HepG2 (cell line): ENCODE data around the gene POLL. TPM values are rescaled to one million over a fixed set of nuclear protein-coding genes. Genes with fewer than 3 reads are reported as not detected.

Experiments
- ATF1 ChIP-seq: IDR thresholded peaks from 2 replicates; pipeline ENCODE4 v1.6.1; 2016; ENCODE audit warnings: mild to moderate bottlenecking, control low read depth
- ELF3 ChIP-seq: IDR thresholded peaks from 2 replicates; pipeline ENCODE4 v1.6.1; 2016; ENCODE audit warnings: missing genetic modification reagents, missing compliant biosample characterization
- GATAD2A ChIP-seq: IDR thresholded peaks from 2 replicates; pipeline ENCODE4 v1.6.1; 2016
- GPN1 ChIP-seq: sonication (generic); formaldehyde crosslinking; IDR thresholded peaks from 2 replicates; pipeline ENCODE4 v1.5.1; 2020; ENCODE audit warnings: missing genetic modification reagents, borderline replicate concordance
- KDM1A ChIP-seq: IDR thresholded peaks from 2 replicates; pipeline ENCODE4 v1.6.1; 2016; ENCODE audit warnings: missing compliant biosample characterization
- KDM4B ChIP-seq: sonication (generic); formaldehyde crosslinking; IDR thresholded peaks from 2 replicates; pipeline ENCODE4 v1.4.0; 2020; ENCODE audit warnings: missing genetic modification reagents
- LCORL ChIP-seq, 2 experiments: fragments of 450-650 bp in 1 of 2; sonication (generic) in 1 of 2; formaldehyde crosslinking in 1 of 2; IDR thresholded peaks; 2 replicates each; pipeline versions ENCODE4 v1.5.0 to v1.6.1; 2017 to 2020; ENCODE audit warnings: antibody characterized with exemption in 1 of 2, missing genetic modification reagents in 1 of 2
- MEIS2 ChIP-seq: sonication (generic); formaldehyde crosslinking; IDR thresholded peaks from 2 replicates; pipeline ENCODE4 v1.9.0; 2021; ENCODE audit warnings: mild to moderate bottlenecking, missing genetic modification reagents
- NFKBIZ ChIP-seq: IDR thresholded peaks from 2 replicates; pipeline ENCODE4 v1.6.1; 2018; ENCODE audit warnings: missing genetic modification reagents, missing compliant biosample characterization
- PHF5A ChIP-seq: IDR thresholded peaks from one replicate; pipeline ENCODE4 v1.6.1; 2018; ENCODE audit warnings: low read depth, missing genetic modification reagents; ENCODE audit not compliant: unreplicated experiment
- RFX5 ChIP-seq: IDR thresholded peaks from 2 replicates; pipeline ENCODE4 v1.6.1; 2011; ENCODE audit warnings: low read depth, low read length, improper control_type of control experiment
- SMYD3 ChIP-seq: sonication (generic); formaldehyde crosslinking; IDR thresholded peaks from 2 replicates; pipeline ENCODE4 v1.8.1; 2023; ENCODE audit warnings: mild to moderate bottlenecking, missing genetic modification reagents
- SRSF9 ChIP-seq: fragments of 200-400 bp; formaldehyde crosslinking; IDR thresholded peaks from 2 replicates; pipeline ENCODE4 v1.6.1; 2018; ENCODE audit warnings: borderline replicate concordance, mild to moderate bottlenecking, low read depth, low read length; ENCODE audit not compliant: insufficient read depth, poor library complexity, severe bottlenecking
- SSRP1 ChIP-seq: IDR thresholded peaks from 2 replicates; pipeline ENCODE4 v1.6.1; 2016; ENCODE audit warnings: control low read depth
- STAT5B ChIP-seq: sonication (generic); formaldehyde crosslinking; IDR thresholded peaks from 2 replicates; pipeline ENCODE4 v1.4.0; 2020; ENCODE audit warnings: missing genetic modification reagents
- ZFP82 ChIP-seq: sonication (generic); formaldehyde crosslinking; IDR thresholded peaks from 2 replicates; pipeline ENCODE4 v1.5.1; 2020; ENCODE audit warnings: mild to moderate bottlenecking, missing genetic modification reagents, borderline replicate concordance
- ZNF749 ChIP-seq: sonication (generic); formaldehyde crosslinking; IDR thresholded peaks from 2 replicates; pipeline ENCODE4 v1.8.0; 2022; ENCODE audit warnings: mild to moderate bottlenecking, missing genetic modification reagents, moderate library complexity, borderline replicate concordance
- ZNF766 ChIP-seq: sonication (generic); formaldehyde crosslinking; IDR thresholded peaks from 2 replicates; pipeline ENCODE4 v1.5.0; 2020; ENCODE audit warnings: missing genetic modification reagents, borderline replicate concordance
- polyA plus RNA-seq, 8 experiments: library from polyadenylated mRNA; depleted of rRNA in 3 of 8; stranded (reverse) in 7 of 8; unstranded in 1 of 8; fragments of >200 nt; fragmentation: Illumina TruSeq in 4 of 8; extraction: Trizol in 4 of 8; gene quantifications; 2 replicates each; pipeline versions ENCODE4 v1.2.1 to v1.2.3, GENCODE V29; 2011 to 2016; ENCODE audit warnings: low read depth in 4 of 8, missing spikeins in 1 of 8, mixed read lengths in 1 of 8; ENCODE audit not compliant: insufficient read depth in 1 of 8
- total RNA-seq, 5 experiments: library from RNA; depleted of rRNA; stranded (reverse); fragments of >200 nt; fragmentation: Illumina TruSeq; extraction: Trizol; gene quantifications; 2 replicates each; pipeline ENCODE4 v1.2.3, GENCODE V29; 2016; ENCODE audit warnings: low read depth in 1 of 5
- TF ChIP-seq, protein P1 (sequence below): sonication (generic); formaldehyde crosslinking; IDR thresholded peaks from 2 replicates; pipeline ENCODE4 v1.9.0; 2021; ENCODE audit warnings: missing genetic modification reagents, mild to moderate bottlenecking, borderline replicate concordance
- TF ChIP-seq, protein P2 (sequence below): sonication (generic); formaldehyde crosslinking; IDR thresholded peaks from 2 replicates; pipeline ENCODE4 v1.5.0; 2020; ENCODE audit warnings: mild to moderate bottlenecking, missing genetic modification reagents, moderate library complexity
- TF ChIP-seq, protein P3 (sequence below): sonication (generic); formaldehyde crosslinking; IDR thresholded peaks from 2 replicates; pipeline ENCODE4 v1.4.0; 2020; ENCODE audit warnings: missing genetic modification reagents
- TF ChIP-seq, protein P4 (sequence below): sonication (generic); formaldehyde crosslinking; IDR thresholded peaks from 2 replicates; pipeline ENCODE4 v1.4.0; 2020; ENCODE audit warnings: missing genetic modification reagents; ENCODE audit errors: not compliant biosample characterization
- TF ChIP-seq, protein P5 (sequence below): IDR thresholded peaks from 2 replicates; pipeline ENCODE4 v1.6.1; 2018; ENCODE audit warnings: missing genetic modification reagents
- TF ChIP-seq, protein P6 (sequence below): sonication (generic); formaldehyde crosslinking; IDR thresholded peaks from 2 replicates; pipeline ENCODE4 v1.8.1; 2023; ENCODE audit warnings: mild to moderate bottlenecking, missing genetic modification reagents

The POLL gene
- total and polyA plus RNA-seq, 2 of the 13 experiments (the other 11 are each of a cell fraction or from before 2014, with no cell fraction given): 13.8 to 19.1 TPM

DNA sequence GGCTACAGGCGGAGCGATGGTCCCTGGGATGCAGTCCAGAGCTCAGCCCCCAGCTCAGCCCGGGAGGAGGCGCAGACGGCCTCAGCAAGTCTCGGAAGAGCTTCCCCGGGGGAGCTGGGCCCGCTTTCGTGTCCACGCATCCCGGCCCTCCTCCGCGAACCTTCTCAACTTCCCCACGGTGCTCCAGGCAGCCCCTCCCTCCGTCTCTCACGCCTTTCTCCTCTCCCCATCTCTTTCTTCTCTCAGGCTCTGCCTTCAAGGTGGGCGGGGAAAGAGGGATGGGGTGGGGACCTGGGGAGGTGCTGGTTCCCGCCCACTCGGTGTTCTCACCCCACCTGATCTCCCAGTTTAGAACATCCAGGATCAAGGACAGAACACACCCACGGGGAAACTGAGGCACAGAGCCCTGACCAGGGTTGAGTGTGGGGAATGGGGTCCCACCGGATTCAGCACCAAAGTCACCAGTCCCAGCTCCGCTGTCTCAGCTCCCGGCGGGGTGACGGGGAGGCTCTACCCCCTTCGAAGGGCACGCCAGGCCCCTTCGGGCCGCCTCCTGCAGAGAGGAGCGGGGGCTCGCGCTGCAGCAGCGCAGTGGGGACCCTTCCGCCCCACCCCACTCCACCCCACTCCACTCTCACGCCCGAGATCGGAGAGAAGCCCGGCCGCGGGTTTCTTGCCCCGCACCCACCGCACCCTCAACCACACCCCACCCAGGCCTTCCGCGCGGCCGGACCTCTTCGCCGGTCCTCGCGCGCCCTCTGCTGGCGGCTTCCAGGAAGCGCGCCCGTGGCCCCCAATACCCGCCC is 18.2 kb downstream of the POLL start (continued):
- TF ChIP-seq, protein P1, sequence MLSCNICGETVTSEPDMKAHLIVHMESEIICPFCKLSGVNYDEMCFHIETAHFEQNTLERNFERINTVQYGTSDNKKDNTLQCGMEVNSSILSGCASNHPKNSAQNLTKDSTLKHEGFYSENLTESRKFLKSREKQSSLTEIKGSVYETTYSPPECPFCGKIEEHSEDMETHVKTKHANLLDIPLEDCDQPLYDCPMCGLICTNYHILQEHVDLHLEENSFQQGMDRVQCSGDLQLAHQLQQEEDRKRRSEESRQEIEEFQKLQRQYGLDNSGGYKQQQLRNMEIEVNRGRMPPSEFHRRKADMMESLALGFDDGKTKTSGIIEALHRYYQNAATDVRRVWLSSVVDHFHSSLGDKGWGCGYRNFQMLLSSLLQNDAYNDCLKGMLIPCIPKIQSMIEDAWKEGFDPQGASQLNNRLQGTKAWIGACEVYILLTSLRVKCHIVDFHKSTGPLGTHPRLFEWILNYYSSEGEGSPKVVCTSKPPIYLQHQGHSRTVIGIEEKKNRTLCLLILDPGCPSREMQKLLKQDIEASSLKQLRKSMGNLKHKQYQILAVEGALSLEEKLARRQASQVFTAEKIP (CRISPR knock-in tag): no peak
- TF ChIP-seq SMYD3 (CRISPR knock-in tag) (no peak), RFX5 (no peak), STAT5B (CRISPR knock-in tag) (no peak), ZFP82 (CRISPR knock-in tag) (no peak), KDM4B (CRISPR knock-in tag) (0 out of 2 replicates have a peak, but pooled peaks have one; percentile 13), ZNF766 (CRISPR knock-in tag) (no peak), SRSF9 (no peak), PHF5A (CRISPR knock-in tag) (no peak), LCORL (IDR thresholded peaks at IDR 0.05) (no peak), LCORL (CRISPR knock-in tag; IDR thresholded peaks at IDR 0.05) (no peak), ELF3 (no peak), NFKBIZ (CRISPR knock-in tag) (no peak), KDM1A (CRISPR knock-in tag) (no peak), GATAD2A (CRISPR knock-in tag) (no peak), MEIS2 (CRISPR knock-in tag) (no peak), SSRP1 (no peak), ZNF749 (CRISPR knock-in tag) (no peak), GPN1 (no peak), ATF1 (CRISPR knock-in tag) (no peak)
- TF ChIP-seq, protein P2, sequence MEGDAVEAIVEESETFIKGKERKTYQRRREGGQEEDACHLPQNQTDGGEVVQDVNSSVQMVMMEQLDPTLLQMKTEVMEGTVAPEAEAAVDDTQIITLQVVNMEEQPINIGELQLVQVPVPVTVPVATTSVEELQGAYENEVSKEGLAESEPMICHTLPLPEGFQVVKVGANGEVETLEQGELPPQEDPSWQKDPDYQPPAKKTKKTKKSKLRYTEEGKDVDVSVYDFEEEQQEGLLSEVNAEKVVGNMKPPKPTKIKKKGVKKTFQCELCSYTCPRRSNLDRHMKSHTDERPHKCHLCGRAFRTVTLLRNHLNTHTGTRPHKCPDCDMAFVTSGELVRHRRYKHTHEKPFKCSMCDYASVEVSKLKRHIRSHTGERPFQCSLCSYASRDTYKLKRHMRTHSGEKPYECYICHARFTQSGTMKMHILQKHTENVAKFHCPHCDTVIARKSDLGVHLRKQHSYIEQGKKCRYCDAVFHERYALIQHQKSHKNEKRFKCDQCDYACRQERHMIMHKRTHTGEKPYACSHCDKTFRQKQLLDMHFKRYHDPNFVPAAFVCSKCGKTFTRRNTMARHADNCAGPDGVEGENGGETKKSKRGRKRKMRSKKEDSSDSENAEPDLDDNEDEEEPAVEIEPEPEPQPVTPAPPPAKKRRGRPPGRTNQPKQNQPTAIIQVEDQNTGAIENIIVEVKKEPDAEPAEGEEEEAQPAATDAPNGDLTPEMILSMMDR (CRISPR knock-in tag): peak; percentile 88
- TF ChIP-seq, protein P3, sequence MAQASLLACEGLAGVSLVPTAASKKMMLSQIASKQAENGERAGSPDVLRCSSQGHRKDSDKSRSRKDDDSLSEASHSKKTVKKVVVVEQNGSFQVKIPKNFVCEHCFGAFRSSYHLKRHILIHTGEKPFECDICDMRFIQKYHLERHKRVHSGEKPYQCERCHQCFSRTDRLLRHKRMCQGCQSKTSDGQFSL: no peak
- TF ChIP-seq, protein P4, sequence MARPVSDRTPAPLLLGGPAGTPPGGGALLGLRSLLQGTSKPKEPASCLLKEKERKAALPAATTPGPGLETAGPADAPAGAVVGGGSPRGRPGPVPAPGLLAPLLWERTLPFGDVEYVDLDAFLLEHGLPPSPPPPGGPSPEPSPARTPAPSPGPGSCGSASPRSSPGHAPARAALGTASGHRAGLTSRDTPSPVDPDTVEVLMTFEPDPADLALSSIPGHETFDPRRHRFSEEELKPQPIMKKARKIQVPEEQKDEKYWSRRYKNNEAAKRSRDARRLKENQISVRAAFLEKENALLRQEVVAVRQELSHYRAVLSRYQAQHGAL (CRISPR knock-in tag): no peak
- TF ChIP-seq, protein P5, sequence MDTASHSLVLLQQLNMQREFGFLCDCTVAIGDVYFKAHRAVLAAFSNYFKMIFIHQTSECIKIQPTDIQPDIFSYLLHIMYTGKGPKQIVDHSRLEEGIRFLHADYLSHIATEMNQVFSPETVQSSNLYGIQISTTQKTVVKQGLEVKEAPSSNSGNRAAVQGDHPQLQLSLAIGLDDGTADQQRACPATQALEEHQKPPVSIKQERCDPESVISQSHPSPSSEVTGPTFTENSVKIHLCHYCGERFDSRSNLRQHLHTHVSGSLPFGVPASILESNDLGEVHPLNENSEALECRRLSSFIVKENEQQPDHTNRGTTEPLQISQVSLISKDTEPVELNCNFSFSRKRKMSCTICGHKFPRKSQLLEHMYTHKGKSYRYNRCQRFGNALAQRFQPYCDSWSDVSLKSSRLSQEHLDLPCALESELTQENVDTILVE (CRISPR knock-in tag): no peak
- TF ChIP-seq, protein P6, sequence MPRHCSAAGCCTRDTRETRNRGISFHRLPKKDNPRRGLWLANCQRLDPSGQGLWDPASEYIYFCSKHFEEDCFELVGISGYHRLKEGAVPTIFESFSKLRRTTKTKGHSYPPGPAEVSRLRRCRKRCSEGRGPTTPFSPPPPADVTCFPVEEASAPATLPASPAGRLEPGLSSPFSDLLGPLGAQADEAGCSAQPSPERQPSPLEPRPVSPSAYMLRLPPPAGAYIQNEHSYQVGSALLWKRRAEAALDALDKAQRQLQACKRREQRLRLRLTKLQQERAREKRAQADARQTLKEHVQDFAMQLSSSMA: no peak
